ENCODE measurements around the gene ITGB3BP.
A peak's percentile ranks its signal among the peaks of the same experiment; 100 is the strongest.

Gene ITGB3BP

DNA sequence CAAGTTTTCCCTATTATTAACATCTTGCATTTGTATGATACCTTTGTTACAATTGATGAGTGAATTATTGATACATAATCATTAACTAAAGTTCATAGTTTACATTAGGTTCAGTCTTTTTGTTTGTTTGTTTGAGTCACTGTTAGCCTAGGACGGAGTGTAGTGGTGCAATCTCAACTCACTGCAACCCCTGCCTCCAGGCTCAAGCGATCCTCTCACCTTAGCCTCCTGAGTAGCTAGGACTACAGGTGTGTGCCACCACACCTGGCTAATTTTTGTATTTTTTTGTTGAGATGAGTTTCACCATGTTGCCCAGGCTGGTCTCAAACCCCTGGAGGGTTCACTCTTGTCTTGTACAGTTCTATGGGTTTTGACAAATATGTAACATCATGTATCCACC, 36.3 kb upstream of the ITGB3BP start:
- POLR2A ChIA-PET = no interaction called here
- no peaks in the 10 kb centered on the region for H3K4me1 ChIP-seq (ENCODE audit: control insufficient read depth, insufficient read depth, low read length)
- no peak overlapping the region for H3K27ac ChIP-seq (ENCODE audit: extremely low read depth, low read depth, low read length)
- H3K4me3 ChIP-seq (ENCODE audit: low read depth, low read length) = no peak overlapping the region
- H3K36me3 ChIP-seq (ENCODE audit: control insufficient read depth in 2 of 2, insufficient read depth in 1 of 2, low read length in 2 of 2) = peaks cover 0 to 4% of the 10 kb centered on the region in 2 experiments; a peak in 2 of 3 replicates
- TF ChIP-seq ZNF248 (tag by site-specific recombination; IDR thresholded peaks at IDR 0.05) = no peak
- TF ChIP-seq ZNF335 (tag by site-specific recombination; conservative IDR thresholded peaks at IDR 0.05) = no peak
- TF ChIP-seq IKZF3 (tag by site-specific recombination; IDR thresholded peaks at IDR 0.05) = no peak
- TF ChIP-seq ZNF292 (tag by site-specific recombination; IDR thresholded peaks at IDR 0.05; ENCODE audit: borderline replicate concordance, low read depth) = no peak
- no peak for TF ChIP-seq ZNF2 (tag by site-specific recombination; IDR thresholded peaks at IDR 0.05)
- TF ChIP-seq ZNF350 (tag by site-specific recombination; IDR thresholded peaks at IDR 0.05) = no peak
- no peak for TF ChIP-seq ZNF544 (tag by site-specific recombination; IDR thresholded peaks at IDR 0.05)
- no peak for TF ChIP-seq ZNF266 (tag by site-specific recombination; IDR thresholded peaks at IDR 0.05; ENCODE audit: low read depth)
- TF ChIP-seq BCL11B (tag by site-specific recombination; IDR thresholded peaks at IDR 0.05; ENCODE audit: low read depth) = no peak
- TF ChIP-seq ZNF707 (tag by site-specific recombination; IDR thresholded peaks at IDR 0.05) = no peak
- no peak for TF ChIP-seq ZSCAN16 (tag by site-specific recombination; IDR thresholded peaks at IDR 0.05)
- no peak for TF ChIP-seq ZNF585B (tag by site-specific recombination; IDR thresholded peaks at IDR 0.05)
- TF ChIP-seq ZNF621 (tag by site-specific recombination; IDR thresholded peaks at IDR 0.05) = no peak
- no peak for TF ChIP-seq ZBTB17 (tag by site-specific recombination; IDR thresholded peaks at IDR 0.05)
- no peak for TF ChIP-seq ZFP37 (tag by site-specific recombination; IDR thresholded peaks at IDR 0.05)
- no peak for TF ChIP-seq ZNF571 (tag by site-specific recombination; IDR thresholded peaks at IDR 0.05)
- TF ChIP-seq, protein P1, sequence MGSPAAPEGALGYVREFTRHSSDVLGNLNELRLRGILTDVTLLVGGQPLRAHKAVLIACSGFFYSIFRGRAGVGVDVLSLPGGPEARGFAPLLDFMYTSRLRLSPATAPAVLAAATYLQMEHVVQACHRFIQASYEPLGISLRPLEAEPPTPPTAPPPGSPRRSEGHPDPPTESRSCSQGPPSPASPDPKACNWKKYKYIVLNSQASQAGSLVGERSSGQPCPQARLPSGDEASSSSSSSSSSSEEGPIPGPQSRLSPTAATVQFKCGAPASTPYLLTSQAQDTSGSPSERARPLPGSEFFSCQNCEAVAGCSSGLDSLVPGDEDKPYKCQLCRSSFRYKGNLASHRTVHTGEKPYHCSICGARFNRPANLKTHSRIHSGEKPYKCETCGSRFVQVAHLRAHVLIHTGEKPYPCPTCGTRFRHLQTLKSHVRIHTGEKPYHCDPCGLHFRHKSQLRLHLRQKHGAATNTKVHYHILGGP (tag by site-specific recombination; IDR thresholded peaks at IDR 0.05) = no peak
- no peak for TF ChIP-seq ZNF660 (tag by site-specific recombination; IDR thresholded peaks at IDR 0.05)
- no peaks in the 10 kb centered on the region for H3K9me3 ChIP-seq (ENCODE audit: control insufficient read depth, insufficient read depth, low read depth, low read length)
- CTCF ChIA-PET = interaction anchor here (0.6 to 0.7 kb wide), 4 partner anchors 202 to 1024 kb away, joined by 3 to 5 read pairs (median 3); no protein-coding TSS in a partner anchor

DNA sequence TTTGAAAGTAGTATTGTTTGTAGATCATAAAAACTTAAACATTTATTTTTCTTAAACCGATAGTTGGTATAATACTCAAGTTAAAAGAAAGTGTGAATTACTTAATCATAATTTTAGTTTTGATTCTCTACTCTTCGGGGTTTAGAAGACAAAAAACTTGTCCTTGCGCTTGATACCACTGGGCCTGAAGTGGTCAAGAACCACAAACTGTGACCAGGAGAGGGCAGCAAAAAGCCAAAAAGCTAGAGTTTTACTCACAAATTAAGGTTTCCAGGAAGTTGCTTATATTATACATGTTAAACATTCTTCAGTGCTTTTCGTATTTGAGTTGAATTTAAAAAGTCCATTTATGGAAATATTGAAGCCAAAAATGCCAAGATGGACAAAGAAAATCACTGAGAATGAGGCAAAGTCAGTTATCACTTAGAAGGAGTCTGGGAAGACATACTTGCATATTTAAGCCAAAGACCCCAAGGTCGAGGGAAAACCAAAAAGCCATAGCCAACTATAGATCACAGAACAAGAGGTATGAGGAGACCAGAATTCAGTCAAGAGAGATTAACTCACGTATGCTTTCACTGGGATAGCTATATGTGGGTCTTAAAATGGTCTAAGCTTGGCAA, 34.5 kb upstream of the ITGB3BP start:
- Histone ChIP-seq H3K9me3 (ENCODE audit: control insufficient read depth, insufficient read depth, low read depth, low read length) (no peaks in the 10 kb centered on the region), H3K4me1 (ENCODE audit: control insufficient read depth, insufficient read depth, low read length) (no peaks in the 10 kb centered on the region), H3K4me3 (ENCODE audit: low read depth, low read length) (no peak overlapping the region), H3K36me3 (ENCODE audit: control insufficient read depth in 2 of 2, insufficient read depth in 1 of 2, low read length in 2 of 2) (peaks cover 0 to 4% of the 10 kb centered on the region in 2 experiments; a peak in 2 of 3 replicates), H3K27ac (ENCODE audit: extremely low read depth, low read depth, low read length) (no peak overlapping the region)
- POLR2A ChIA-PET = no interaction called here
- TF ChIP-seq ZNF610 (tag by site-specific recombination; IDR thresholded peaks at IDR 0.05; ENCODE audit: borderline replicate concordance) = no peak
- TF ChIP-seq ZNF654 (tag by site-specific recombination; IDR thresholded peaks at IDR 0.05; ENCODE audit: low read depth) = peak; percentile 44
- CTCF ChIA-PET = interaction anchor here (0.6 to 2.4 kb wide), 16 partner anchors 8 to 1592 kb away, joined by 3 to 11 read pairs (median 3); no protein-coding TSS in a partner anchor

DNA sequence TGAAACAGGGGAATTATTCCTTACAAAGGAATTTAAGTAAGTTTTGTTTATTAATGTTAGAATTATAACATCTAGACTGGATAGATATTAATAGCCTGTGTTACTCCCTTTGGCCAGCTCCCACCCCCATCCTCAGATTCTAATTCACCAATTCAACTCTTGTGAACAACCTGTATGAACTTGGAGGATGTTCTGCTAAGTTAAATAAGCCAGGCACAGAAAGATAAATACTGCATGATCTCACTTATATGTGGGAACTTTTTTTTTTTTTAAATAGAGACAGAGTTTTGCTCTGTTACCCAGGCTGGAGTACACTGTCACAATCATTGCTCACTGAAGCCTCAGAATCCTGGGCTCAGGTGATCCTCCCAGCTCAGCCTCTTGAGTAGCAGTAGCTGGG, 32.5 kb upstream of the ITGB3BP start:
- CTCF ChIA-PET = interaction anchor here (0.6 to 2.3 kb wide), 5 partner anchors 455 to 1186 kb away, joined by 3 to 10 read pairs (median 5); no protein-coding TSS in a partner anchor
- no peak overlapping the region for H3K4me3 ChIP-seq (ENCODE audit: low read depth, low read length)
- POLR2A ChIA-PET = no interaction called here
- no peak for TF ChIP-seq YY2 (tag by site-specific recombination; IDR thresholded peaks at IDR 0.05)
- TF ChIP-seq ZNF416 (tag by site-specific recombination; IDR thresholded peaks at IDR 0.05) = no peak
- no peak for TF ChIP-seq ZNF157 (tag by site-specific recombination; IDR thresholded peaks at IDR 0.05)
- TF ChIP-seq, protein P2, sequence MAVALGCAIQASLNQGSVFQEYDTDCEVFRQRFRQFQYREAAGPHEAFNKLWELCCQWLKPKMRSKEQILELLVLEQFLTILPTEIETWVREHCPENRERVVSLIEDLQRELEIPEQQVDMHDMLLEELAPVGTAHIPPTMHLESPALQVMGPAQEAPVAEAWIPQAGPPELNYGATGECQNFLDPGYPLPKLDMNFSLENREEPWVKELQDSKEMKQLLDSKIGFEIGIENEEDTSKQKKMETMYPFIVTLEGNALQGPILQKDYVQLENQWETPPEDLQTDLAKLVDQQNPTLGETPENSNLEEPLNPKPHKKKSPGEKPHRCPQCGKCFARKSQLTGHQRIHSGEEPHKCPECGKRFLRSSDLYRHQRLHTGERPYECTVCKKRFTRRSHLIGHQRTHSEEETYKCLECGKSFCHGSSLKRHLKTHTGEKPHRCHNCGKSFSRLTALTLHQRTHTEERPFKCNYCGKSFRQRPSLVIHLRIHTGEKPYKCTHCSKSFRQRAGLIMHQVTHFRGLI (tag by site-specific recombination; IDR thresholded peaks at IDR 0.05) = no peak
- TF ChIP-seq ZNF221 (tag by site-specific recombination; IDR thresholded peaks at IDR 0.05; ENCODE audit: borderline replicate concordance) = no peak
- TF ChIP-seq ZNF548 (tag by site-specific recombination; IDR thresholded peaks at IDR 0.05) = no peak
- TF ChIP-seq ZBTB17 (tag by site-specific recombination; IDR thresholded peaks at IDR 0.05) = no peak
- TF ChIP-seq REPIN1 (tag by site-specific recombination; IDR thresholded peaks at IDR 0.05; ENCODE audit: low read depth) = no peak
- TF ChIP-seq ZNF747 (tag by site-specific recombination; IDR thresholded peaks at IDR 0.05) = no peak
- TF ChIP-seq GFI1B (tag by site-specific recombination; IDR thresholded peaks at IDR 0.05) = no peak
- no peak for TF ChIP-seq EGR2 (tag by site-specific recombination; IDR thresholded peaks at IDR 0.05; ENCODE audit: low read depth)
- no peak for TF ChIP-seq ZNF560 (tag by site-specific recombination; IDR thresholded peaks at IDR 0.05; ENCODE audit: borderline replicate concordance)
- no peak for TF ChIP-seq YY1 (tag by site-specific recombination; IDR thresholded peaks at IDR 0.05)

More for the DNA sequence above, 32.5 kb upstream of the ITGB3BP start:
- H3K27ac ChIP-seq (ENCODE audit: extremely low read depth, low read depth, low read length) = no peak overlapping the region
- H3K9me3 ChIP-seq (ENCODE audit: control insufficient read depth, insufficient read depth, low read depth, low read length) = no peaks in the 10 kb centered on the region
- H3K4me1 ChIP-seq (ENCODE audit: control insufficient read depth, insufficient read depth, low read length) = no peaks in the 10 kb centered on the region
- no peaks in the 10 kb centered on the region; a peak in 2 of 3 replicates for H3K36me3 ChIP-seq (ENCODE audit: control insufficient read depth in 2 of 2, insufficient read depth in 1 of 2, low read length in 2 of 2)

Measured in HEK293 (cell line).